Measurements from ENCODE around the gene P2RX2.

The P2RX2 gene

GRCh38 chr12:132638541-132639408 lies 20.2 kb downstream of the P2RX2 start:
- DNase-seq (ENCODE audit: low read depth in 2 of 2) = no peak

- no peak for DNase-seq (ENCODE audit: low read depth in 2 of 2)
Measured at GRCh38 chr12:132639956-132640520, 21.5 kb downstream of the P2RX2 start.

GRCh38 chr12:132640936-132641335 lies 22.4 kb downstream of the P2RX2 start:
- DNase-seq (ENCODE audit: low read depth in 2 of 2) = no peak

GRCh38 chr12:132641811-132642650 lies 23.5 kb downstream of the P2RX2 start:
- no peak for DNase-seq (ENCODE audit: low read depth in 2 of 2)

- no peak for DNase-seq (ENCODE audit: low read depth in 2 of 2)
Measured at GRCh38 chr12:132642846-132643835, 24.6 kb downstream of the P2RX2 start.

GRCh38 chr12:132646850-132647249 lies 28.3 kb downstream of the P2RX2 start:
- DNase-seq (ENCODE audit: low read depth in 2 of 2) = no peak

- no peak for DNase-seq (ENCODE audit: low read depth in 2 of 2)
Measured at GRCh38 chr12:132647858-132648257, 29.3 kb downstream of the P2RX2 start.

- no peak for DNase-seq (ENCODE audit: low read depth in 2 of 2)
Measured at GRCh38 chr12:132648616-132649225, 30.1 kb downstream of the P2RX2 start.

- DNase-seq (ENCODE audit: low read depth in 2 of 2) = no peak
Measured at GRCh38 chr12:132649226-132649945, 30.8 kb downstream of the P2RX2 start.

- no peak for DNase-seq (ENCODE audit: low read depth in 2 of 2)
Measured at GRCh38 chr12:132651444-132652100, 33.0 kb downstream of the P2RX2 start.

GRCh38 chr12:132653567-132654290 lies 35.2 kb downstream of the P2RX2 start:
- DNase-seq (ENCODE audit: low read depth in 2 of 2) = no peak

- no peak for DNase-seq (ENCODE audit: low read depth in 2 of 2)
Measured at GRCh38 chr12:132657004-132657727, 38.6 kb downstream of the P2RX2 start.

- DNase-seq (ENCODE audit: low read depth in 2 of 2) = no peak
Measured at GRCh38 chr12:132658149-132658894, 39.7 kb downstream of the P2RX2 start.

GRCh38 chr12:132659146-132659545 lies 40.6 kb downstream of the P2RX2 start:
- DNase-seq (ENCODE audit: low read depth in 2 of 2) = no peak

GRCh38 chr12:132660052-132660451 lies 41.5 kb downstream of the P2RX2 start:
- DNase-seq (ENCODE audit: low read depth in 2 of 2) = no peak

GRCh38 chr12:132660996-132661395 lies 42.4 kb downstream of the P2RX2 start:
- no peak for DNase-seq (ENCODE audit: low read depth in 2 of 2)

- DNase-seq (ENCODE audit: low read depth in 2 of 2) = no peak
Measured at GRCh38 chr12:132661972-132662371, 43.4 kb downstream of the P2RX2 start.

All from stimulated activated CD8-positive, alpha-beta memory T cell treated with anti-CD3 and anti-CD28 coated beads, Interleukin-2, amount 100 ng/mL, for 48 hours (primary cell).